Spleen (tissue), 11 donors: Measurements from ENCODE around the gene HGD. TPM values are rescaled to one million over a fixed set of nuclear protein-coding genes. Genes with fewer than 3 reads are reported as not detected.

Experiments
- DNase-seq: peaks from one replicate; pipeline ENCODE4 v3.0.0-alpha.2; 2020
- H3K27ac ChIP-seq, 8 donors: fragments of 200-600 bp; sonication (generic) in 7 of 8; 1 replicate in 4 of 8; 2 replicates in 4 of 8; pipeline versions ENCODE4 v1.5.0 to v1.8.0; 2016 to 2021; ENCODE audit warnings: inconsistent platforms in 4 of 8, mild to moderate bottlenecking in 4 of 8, moderate library complexity in 1 of 8
- H3K27me3 ChIP-seq, 7 donors: fragments of 200-600 bp; sonication (generic) in 6 of 7; replicated peaks in 1 of 7; 1 replicate in 4 of 7; 2 replicates in 3 of 7; pipeline versions ENCODE4 v1.5.0 to v1.8.0; 2016 to 2021; ENCODE audit warnings: inconsistent platforms in 3 of 7, mild to moderate bottlenecking in 1 of 7
- H3K36me3 ChIP-seq, 6 donors: fragments of 200-600 bp; sonication (generic) in 5 of 6; 1 replicate in 4 of 6; 2 replicates in 2 of 6; pipeline versions ENCODE4 v1.5.0 to v1.8.0; 2016 to 2021; ENCODE audit warnings: inconsistent platforms in 2 of 6
- H3K4me1 ChIP-seq, 6 donors: fragments of 200-600 bp; sonication (generic) in 5 of 6; 1 replicate in 3 of 6; 2 replicates in 3 of 6; pipeline versions ENCODE4 v1.5.0 to v1.8.0; 2016 to 2021; ENCODE audit warnings: inconsistent platforms in 3 of 6
- H3K4me3 ChIP-seq, 8 donors: fragments of 200-600 bp; sonication (generic) in 7 of 8; 1 replicate in 4 of 8; 2 replicates in 4 of 8; pipeline versions ENCODE4 v1.5.0 to v1.8.0; 2016 to 2021; ENCODE audit warnings: inconsistent platforms in 4 of 8, mild to moderate bottlenecking in 4 of 8, moderate library complexity in 2 of 8
- H3K9me3 ChIP-seq, 8 donors: fragments of 200-600 bp; sonication (generic) in 7 of 8; 1 replicate in 4 of 8; 2 replicates in 4 of 8; pipeline versions ENCODE4 v1.5.0 to v1.8.0; 2016 to 2021; ENCODE audit warnings: inconsistent platforms in 4 of 8
- CTCF ChIP-seq, 11 experiments: fragments of 200-600 bp in 7 of 11; fragments of 450-650 bp in 4 of 11; sonication (generic) in 4 of 11; IDR thresholded peaks in 8 of 11; conservative IDR thresholded peaks in 3 of 11; 1 replicate in 7 of 11; 2 replicates in 4 of 11; pipeline versions ENCODE4 v1.4.0 to v1.8.0; 2016 to 2021; ENCODE audit warnings: antibody characterized with exemption in 11 of 11, inconsistent platforms in 4 of 11, mild to moderate bottlenecking in 1 of 11
- POLR2A ChIP-seq, 3 donors: fragments of 450-650 bp; IDR thresholded peaks; one replicate each; pipeline ENCODE4 v1.5.1; 2017; ENCODE audit warnings: antibody characterized with exemption in 3 of 3, mild to moderate bottlenecking in 1 of 3
- POLR2AphosphoS5 ChIP-seq, 3 donors: sonication (generic); formaldehyde crosslinking; IDR thresholded peaks; one replicate each; pipeline ENCODE4 v1.5.1; 2017; ENCODE audit warnings: antibody characterized with exemption in 3 of 3
- WGBS, 5 donors: extraction: QIAGEN DNeasy Blood & Tissue Kit in 3 of 5; methylation state at CpG; one replicate each; pipeline versions ENCODE4 v1.1.5 to v1.1.7; 2013 to 2018; 5-methylcytosine and 5-hydroxymethylcytosine counted together
- intact Hi-C: fragments of 100-400 bp; cut with DNase I; formaldehyde crosslinking; loops from one replicate; pipeline ENCODE4 v1.15.0; 2023; ENCODE audit warnings: low total_unique reads
- polyA plus RNA-seq, 3 donors: library from polyadenylated mRNA; stranded (reverse); fragments of 200-250 nt; gene quantifications; one replicate each; pipeline ENCODE4 v1.2.1, GENCODE V29; 2013
- total RNA-seq, 7 donors: library from RNA; depleted of rRNA in 3 of 7; stranded (reverse); fragments of >200 nt in 3 of 7; fragmentation: NEBNext Ultra II Directional in 4 of 7; extraction: Animal tissue kit (Norgen Biotek cat#: 25700) in 4 of 7; gene quantifications; one replicate each; pipeline versions ENCODE4 v1.1.0 to v1.2.1, GENCODE V29; 2016 to 2021
- donor health status: healthy with polysubstance abuse.
- donor health status: DM: no; HTN: no; CAD: no; lungs with moderate emphysema.
- donor health status: DM: no; HTN: no; CAD: no.
- donor health status: Bipolar disorder and iron deficiency.
- donor health status: healthy.
- donor health status: DM: no; HTN: no; CAD: no.
- donor health status: DM: yes; HTN: yes; CAD: no.

The HGD gene
- total and polyA plus RNA-seq, 10 donors = 0.17 to 2.8 (median 0.83) TPM; not detected in 1

GRCh38 chr3:120646771-120647432 is 35.1 kb downstream of the HGD start:
- intact Hi-C loops = no loop called here
- TF ChIP-seq CTCF (IDR thresholded peaks at IDR 0.05 in 8 of 11, conservative IDR thresholded peaks at IDR 0.05 in 3 of 11) = no peak
- TF ChIP-seq POLR2AphosphoS5 (IDR thresholded peaks at IDR 0.05) = no peak
- no peak for TF ChIP-seq POLR2A (IDR thresholded peaks at IDR 0.05)
- no peak overlapping the region for H3K4me3 ChIP-seq
- H3K27me3 ChIP-seq = no peaks in the 10 kb centered on the region
- 82 to 91% (median 85%) methylated on average over 5 of the region's 5 CpGs for WGBS, 5 donors
- no peak overlapping the region for H3K27ac ChIP-seq
- DNase-seq = no peak
- no peaks in the 10 kb centered on the region for H3K9me3 ChIP-seq
- H3K36me3 ChIP-seq = no peaks in the 10 kb centered on the region
- no peaks in the 10 kb centered on the region for H3K4me1 ChIP-seq

- intact Hi-C loops = no loop called here
- H3K27me3 ChIP-seq = no peaks in the 10 kb centered on the region
- H3K9me3 ChIP-seq = no peaks in the 10 kb centered on the region
- no peaks in the 10 kb centered on the region for H3K4me1 ChIP-seq
- H3K27ac ChIP-seq = peak overlapping the region in 3 of 8 donors; percentile 15 to 34 (median 29)
- no peak for TF ChIP-seq POLR2A (IDR thresholded peaks at IDR 0.05)
- TF ChIP-seq CTCF (IDR thresholded peaks at IDR 0.05 in 8 of 11, conservative IDR thresholded peaks at IDR 0.05 in 3 of 11) = no peak
- TF ChIP-seq POLR2AphosphoS5 (IDR thresholded peaks at IDR 0.05) = no peak
- no peak overlapping the region for H3K4me3 ChIP-seq
- WGBS, 5 donors = 48 to 66% (median 63%) methylated on average over 5 of the region's 5 CpGs
- no peaks in the 10 kb centered on the region for H3K36me3 ChIP-seq
- DNase-seq = no peak
Measured at GRCh38 chr3:120645083-120645845, 36.8 kb downstream of the HGD start.

GRCh38 chr3:120642368-120642948 is 39.6 kb downstream of the HGD start:
- 27 to 34% (median 31%) methylated on average over 4 of the region's 4 CpGs for WGBS, 5 donors
- intact Hi-C loops = no loop called here
- Histone ChIP-seq H3K27ac (peak overlapping the region in 1 of 8 donors; percentile 42), H3K9me3 (no peaks in the 10 kb centered on the region), H3K4me1 (no peaks in the 10 kb centered on the region), H3K27me3 (no peaks in the 10 kb centered on the region), H3K36me3 (no peaks in the 10 kb centered on the region), H3K4me3 (no peak overlapping the region)
- no peak for TF ChIP-seq POLR2AphosphoS5 (IDR thresholded peaks at IDR 0.05)
- no peak for TF ChIP-seq CTCF (IDR thresholded peaks at IDR 0.05 in 8 of 11, conservative IDR thresholded peaks at IDR 0.05 in 3 of 11)
- no peak for TF ChIP-seq POLR2A (IDR thresholded peaks at IDR 0.05)
- DNase-seq = no peak

- no peaks in the 10 kb centered on the region for H3K27me3 ChIP-seq
- no peaks in the 10 kb centered on the region for H3K9me3 ChIP-seq
Measured at GRCh38 chr3:120641696-120642246, 40.3 kb downstream of the HGD start.

More at GRCh38 chr3:120641696-120642246, 40.3 kb downstream of the HGD start:
- Histone ChIP-seq H3K36me3 (no peaks in the 10 kb centered on the region), H3K27ac (peak overlapping the region in 3 of 8 donors; percentile 6 to 42 (median 36)), H3K4me1 (no peaks in the 10 kb centered on the region), H3K4me3 (no peak overlapping the region)
- no peak for DNase-seq
- 83 to 95% (median 88%) methylated on average over 2 of the region's 2 CpGs for WGBS, 5 donors
- no peak for TF ChIP-seq POLR2A (IDR thresholded peaks at IDR 0.05)
- intact Hi-C loops = no loop called here
